IMR-90 (cell line): ENCODE measurements around the gene ARAP1.

Source experiments
- CEBPB ChIP-seq: IDR thresholded peaks from 2 replicates; pipeline ENCODE4 v1.6.1; 2012; ENCODE audit warnings: low read depth, low read length, improper control_type of control experiment
- MXI1 ChIP-seq: IDR thresholded peaks from 2 replicates; pipeline ENCODE4 v1.6.1; 2012; ENCODE audit warnings: low read depth, mild to moderate bottlenecking, low read length, moderate library complexity, borderline replicate concordance
- POLR2A ChIP-seq: IDR thresholded peaks from 2 replicates; pipeline ENCODE4 v1.6.1; 2012; ENCODE audit warnings: mild to moderate bottlenecking, low read depth, low read length
- RAD21 ChIP-seq: IDR thresholded peaks from 2 replicates; pipeline ENCODE4 v1.6.1; 2012; ENCODE audit warnings: low read length, improper control_type of control experiment
- TF ChIP-seq, protein P1 (sequence below): conservative IDR thresholded peaks from 2 replicates; pipeline ENCODE4 v1.5.1; 2012; ENCODE audit warnings: mild to moderate bottlenecking, low read depth, low read length, improper control_type of control experiment
- TF ChIP-seq, protein P2 (sequence below): fragments of 150-350 bp; IDR thresholded peaks from 2 replicates; pipeline ENCODE4 v1.6.1; 2017; ENCODE audit warnings: mild to moderate bottlenecking, antibody characterized with exemption, low read length, low read depth

DNA sequence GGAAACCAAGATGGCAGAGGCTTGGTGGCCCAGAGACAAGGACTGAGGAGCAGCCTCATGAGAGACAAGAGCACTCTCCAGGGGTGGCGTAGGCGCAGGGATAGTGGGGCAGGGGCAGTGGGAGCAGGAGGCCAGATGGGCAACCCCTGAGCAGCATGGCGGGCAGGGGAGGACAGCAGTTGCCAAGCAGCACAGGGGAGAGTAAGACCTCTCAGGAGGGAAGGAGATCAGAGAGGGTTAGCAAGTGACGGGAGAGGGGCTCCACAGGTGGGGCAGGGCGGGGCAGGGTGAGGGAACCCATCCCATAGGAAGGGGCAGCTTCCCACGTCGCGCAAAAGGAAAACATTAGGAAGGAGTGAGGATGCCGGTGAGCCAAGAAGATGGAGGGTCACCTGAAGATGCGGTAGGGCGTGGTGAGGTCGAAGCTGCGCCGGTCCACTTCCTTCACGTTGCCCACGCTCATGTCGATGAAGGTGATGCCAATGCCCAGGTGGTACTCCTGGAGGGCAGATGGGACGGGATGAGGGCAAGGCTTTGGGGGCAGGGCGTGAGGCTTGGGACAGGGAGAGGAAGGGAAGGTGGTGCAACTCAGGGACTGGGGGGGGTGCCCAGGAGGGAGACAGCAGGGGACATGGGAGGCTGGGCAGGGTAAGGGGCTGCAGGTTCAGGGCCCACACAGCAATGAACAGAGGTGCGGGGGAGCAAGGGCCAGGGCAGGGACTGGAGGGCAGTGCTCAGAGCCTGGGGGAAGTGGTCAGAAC, 42.5 kb downstream of the ARAP1 start:
- TF ChIP-seq, protein P1, sequence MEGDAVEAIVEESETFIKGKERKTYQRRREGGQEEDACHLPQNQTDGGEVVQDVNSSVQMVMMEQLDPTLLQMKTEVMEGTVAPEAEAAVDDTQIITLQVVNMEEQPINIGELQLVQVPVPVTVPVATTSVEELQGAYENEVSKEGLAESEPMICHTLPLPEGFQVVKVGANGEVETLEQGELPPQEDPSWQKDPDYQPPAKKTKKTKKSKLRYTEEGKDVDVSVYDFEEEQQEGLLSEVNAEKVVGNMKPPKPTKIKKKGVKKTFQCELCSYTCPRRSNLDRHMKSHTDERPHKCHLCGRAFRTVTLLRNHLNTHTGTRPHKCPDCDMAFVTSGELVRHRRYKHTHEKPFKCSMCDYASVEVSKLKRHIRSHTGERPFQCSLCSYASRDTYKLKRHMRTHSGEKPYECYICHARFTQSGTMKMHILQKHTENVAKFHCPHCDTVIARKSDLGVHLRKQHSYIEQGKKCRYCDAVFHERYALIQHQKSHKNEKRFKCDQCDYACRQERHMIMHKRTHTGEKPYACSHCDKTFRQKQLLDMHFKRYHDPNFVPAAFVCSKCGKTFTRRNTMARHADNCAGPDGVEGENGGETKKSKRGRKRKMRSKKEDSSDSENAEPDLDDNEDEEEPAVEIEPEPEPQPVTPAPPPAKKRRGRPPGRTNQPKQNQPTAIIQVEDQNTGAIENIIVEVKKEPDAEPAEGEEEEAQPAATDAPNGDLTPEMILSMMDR = no peak
- TF ChIP-seq POLR2A (no peak), CEBPB (no peak), MXI1 (no peak), RAD21 (no peak)
- TF ChIP-seq, protein P2, sequence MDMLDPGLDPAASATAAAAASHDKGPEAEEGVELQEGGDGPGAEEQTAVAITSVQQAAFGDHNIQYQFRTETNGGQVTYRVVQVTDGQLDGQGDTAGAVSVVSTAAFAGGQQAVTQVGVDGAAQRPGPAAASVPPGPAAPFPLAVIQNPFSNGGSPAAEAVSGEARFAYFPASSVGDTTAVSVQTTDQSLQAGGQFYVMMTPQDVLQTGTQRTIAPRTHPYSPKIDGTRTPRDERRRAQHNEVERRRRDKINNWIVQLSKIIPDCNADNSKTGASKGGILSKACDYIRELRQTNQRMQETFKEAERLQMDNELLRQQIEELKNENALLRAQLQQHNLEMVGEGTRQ = no peak
